Loucy (cell line): ENCODE data around the gene GRID2.

ENCODE experiments used
- H2AFZ ChIP-seq: fragments of 200-600 bp; sonication (generic); 2 replicates; pipeline ENCODE4 v1.6.0; 2016; ENCODE audit warnings: antibody characterized with exemption, mild to moderate bottlenecking, low read length, moderate library complexity
- H3F3A ChIP-seq: fragments of 200-600 bp; 2 replicates; pipeline ENCODE4 v1.6.0; 2016; ENCODE audit warnings: antibody characterized with exemption, low read depth, mild to moderate bottlenecking
- H3K27me3 ChIP-seq: fragments of 200-600 bp; sonication (generic); 2 replicates; pipeline ENCODE4 v1.6.1; 2014; ENCODE audit warnings: low read length, mild to moderate bottlenecking; ENCODE audit not compliant: insufficient read depth, poor library complexity, severe bottlenecking
- H3K36me3 ChIP-seq: fragments of 200-600 bp; sonication (generic); 2 replicates; pipeline ENCODE4 v1.6.1; 2016; ENCODE audit warnings: low read length; ENCODE audit not compliant: insufficient read depth
- H3K4me1 ChIP-seq: fragments of 200-600 bp; sonication (generic); 2 replicates; pipeline ENCODE4 v1.5.1; 2014; ENCODE audit warnings: low read length, mild to moderate bottlenecking; ENCODE audit not compliant: insufficient read depth, poor library complexity, severe bottlenecking
- H3K4me2 ChIP-seq: fragments of 200-600 bp; sonication (generic); 2 replicates; pipeline ENCODE4 v1.6.0; 2014; ENCODE audit warnings: antibody characterized with exemption, low read length, low read depth, mild to moderate bottlenecking; ENCODE audit not compliant: poor library complexity, severe bottlenecking
- H3K4me3 ChIP-seq: fragments of 200-600 bp; sonication (generic); 2 replicates; pipeline ENCODE4 v1.5.1; 2014; ENCODE audit warnings: low read length, mild to moderate bottlenecking, mixed read lengths; ENCODE audit not compliant: poor library complexity, severe bottlenecking
- H3K79me2 ChIP-seq: fragments of 200-600 bp; sonication (generic); 2 replicates; pipeline ENCODE4 v1.6.1; 2014; ENCODE audit warnings: low read length; ENCODE audit not compliant: insufficient read depth
- H3K9ac ChIP-seq: fragments of 200-600 bp; sonication (generic); 2 replicates; pipeline ENCODE4 v1.6.0; 2014; ENCODE audit warnings: mild to moderate bottlenecking, low read depth, low read length, moderate library complexity; ENCODE audit not compliant: poor library complexity, severe bottlenecking
- H3K9me2 ChIP-seq: fragments of 200-600 bp; sonication (generic); replicated peaks from 2 replicates; pipeline ENCODE4 v1.6.1; 2016; ENCODE audit warnings: low read depth, low read length, mixed read lengths
- H3K9me3 ChIP-seq: fragments of 200-600 bp; sonication (generic); 2 replicates; pipeline ENCODE4 v1.6.1; 2014; ENCODE audit warnings: mild to moderate bottlenecking, antibody characterized with exemption, low read length, low read depth; ENCODE audit not compliant: insufficient read depth
- H4K20me1 ChIP-seq: fragments of 200-600 bp; sonication (generic); 2 replicates; pipeline ENCODE4 v1.6.0; 2014; ENCODE audit warnings: antibody characterized with exemption, low read length, mild to moderate bottlenecking; ENCODE audit not compliant: insufficient read depth, poor library complexity, severe bottlenecking
- EZH2phosphoT487 ChIP-seq: fragments of 200-600 bp; IDR thresholded peaks from 2 replicates; pipeline ENCODE4 v1.6.1; 2018; ENCODE audit warnings: antibody characterized with exemption, mild to moderate bottlenecking, moderate library complexity, borderline replicate concordance
- TF ChIP-seq, protein P1 (sequence below): fragments of 200-600 bp; sonication (generic); conservative IDR thresholded peaks from 2 replicates; pipeline ENCODE4 v1.5.1; 2014; ENCODE audit warnings: mild to moderate bottlenecking, antibody characterized with exemption, low read length

Gene GRID2

DNA sequence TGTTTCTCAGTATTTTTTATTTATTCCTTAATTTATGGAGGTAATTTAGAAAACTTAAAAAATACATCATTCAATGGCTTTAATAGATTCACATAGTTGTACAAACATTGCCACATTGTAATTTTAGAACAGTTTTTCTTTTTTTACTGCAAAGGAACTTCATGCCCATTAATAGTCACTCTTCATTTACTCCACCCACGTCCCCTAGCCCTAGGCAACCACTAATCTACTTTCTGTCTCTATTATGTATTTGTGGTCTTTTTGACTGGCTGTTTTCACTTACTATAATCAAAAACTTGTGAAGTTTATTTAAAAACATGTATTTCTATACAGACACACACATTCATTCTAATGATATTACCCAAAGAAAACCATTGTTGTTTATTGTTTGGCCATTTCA, 664.8 kb downstream of the GRID2 start:
- H4K20me1 ChIP-seq, result no peaks in the 10 kb centered on the region
- no peak overlapping the region for H3K9ac ChIP-seq
- no peaks in the 10 kb centered on the region for H3K36me3 ChIP-seq
- H3K4me2 ChIP-seq, result no peak overlapping the region
- H3K4me1 ChIP-seq, result no peaks in the 10 kb centered on the region
- no peak overlapping the region for H2AFZ ChIP-seq
- H3K79me2 ChIP-seq, result no peaks in the 10 kb centered on the region
- H3K4me3 ChIP-seq, result no peak overlapping the region
- H3K27me3 ChIP-seq, result no peaks in the 10 kb centered on the region
- H3K9me2 ChIP-seq, result 0 out of 2 replicates have a peak, but pooled peaks cover 3% of the 10 kb centered on the region
- no peak for TF ChIP-seq EZH2phosphoT487
- TF ChIP-seq, protein P1, sequence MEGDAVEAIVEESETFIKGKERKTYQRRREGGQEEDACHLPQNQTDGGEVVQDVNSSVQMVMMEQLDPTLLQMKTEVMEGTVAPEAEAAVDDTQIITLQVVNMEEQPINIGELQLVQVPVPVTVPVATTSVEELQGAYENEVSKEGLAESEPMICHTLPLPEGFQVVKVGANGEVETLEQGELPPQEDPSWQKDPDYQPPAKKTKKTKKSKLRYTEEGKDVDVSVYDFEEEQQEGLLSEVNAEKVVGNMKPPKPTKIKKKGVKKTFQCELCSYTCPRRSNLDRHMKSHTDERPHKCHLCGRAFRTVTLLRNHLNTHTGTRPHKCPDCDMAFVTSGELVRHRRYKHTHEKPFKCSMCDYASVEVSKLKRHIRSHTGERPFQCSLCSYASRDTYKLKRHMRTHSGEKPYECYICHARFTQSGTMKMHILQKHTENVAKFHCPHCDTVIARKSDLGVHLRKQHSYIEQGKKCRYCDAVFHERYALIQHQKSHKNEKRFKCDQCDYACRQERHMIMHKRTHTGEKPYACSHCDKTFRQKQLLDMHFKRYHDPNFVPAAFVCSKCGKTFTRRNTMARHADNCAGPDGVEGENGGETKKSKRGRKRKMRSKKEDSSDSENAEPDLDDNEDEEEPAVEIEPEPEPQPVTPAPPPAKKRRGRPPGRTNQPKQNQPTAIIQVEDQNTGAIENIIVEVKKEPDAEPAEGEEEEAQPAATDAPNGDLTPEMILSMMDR, result no peak
- no peaks in the 10 kb centered on the region for H3F3A ChIP-seq
- no peaks in the 10 kb centered on the region for H3K9me3 ChIP-seq

DNA sequence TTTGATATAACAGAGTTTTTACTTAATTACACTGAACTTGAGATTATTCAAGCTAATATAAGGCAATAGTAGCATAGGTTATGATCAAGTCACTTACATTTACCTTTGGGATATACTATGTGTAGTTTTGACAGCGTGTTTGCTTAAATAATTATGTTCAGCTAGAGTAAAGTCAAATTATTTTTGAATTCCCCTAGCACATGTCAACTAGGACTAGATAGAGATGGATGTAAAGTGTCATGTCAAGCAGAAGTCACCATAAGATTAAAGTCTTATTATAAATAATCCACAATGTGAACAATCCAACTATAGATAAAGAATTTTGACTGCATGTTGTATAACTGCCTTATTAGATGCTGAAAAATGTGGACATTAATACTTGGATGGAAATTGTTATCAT, 665.2 kb downstream of the GRID2 start:
- TF ChIP-seq, protein P1, result no peak
- no peak for TF ChIP-seq EZH2phosphoT487
- Histone ChIP-seq H3K36me3 (no peaks in the 10 kb centered on the region), H2AFZ (no peak overlapping the region), H3K27me3 (no peaks in the 10 kb centered on the region), H3F3A (no peaks in the 10 kb centered on the region), H3K79me2 (no peaks in the 10 kb centered on the region), H3K4me1 (no peaks in the 10 kb centered on the region), H3K4me2 (no peak overlapping the region), H3K9me3 (no peaks in the 10 kb centered on the region), H3K4me3 (no peak overlapping the region), H4K20me1 (no peaks in the 10 kb centered on the region), H3K9me2 (0 out of 2 replicates have a peak, but pooled peaks cover 3% of the 10 kb centered on the region), H3K9ac (no peak overlapping the region)

DNA sequence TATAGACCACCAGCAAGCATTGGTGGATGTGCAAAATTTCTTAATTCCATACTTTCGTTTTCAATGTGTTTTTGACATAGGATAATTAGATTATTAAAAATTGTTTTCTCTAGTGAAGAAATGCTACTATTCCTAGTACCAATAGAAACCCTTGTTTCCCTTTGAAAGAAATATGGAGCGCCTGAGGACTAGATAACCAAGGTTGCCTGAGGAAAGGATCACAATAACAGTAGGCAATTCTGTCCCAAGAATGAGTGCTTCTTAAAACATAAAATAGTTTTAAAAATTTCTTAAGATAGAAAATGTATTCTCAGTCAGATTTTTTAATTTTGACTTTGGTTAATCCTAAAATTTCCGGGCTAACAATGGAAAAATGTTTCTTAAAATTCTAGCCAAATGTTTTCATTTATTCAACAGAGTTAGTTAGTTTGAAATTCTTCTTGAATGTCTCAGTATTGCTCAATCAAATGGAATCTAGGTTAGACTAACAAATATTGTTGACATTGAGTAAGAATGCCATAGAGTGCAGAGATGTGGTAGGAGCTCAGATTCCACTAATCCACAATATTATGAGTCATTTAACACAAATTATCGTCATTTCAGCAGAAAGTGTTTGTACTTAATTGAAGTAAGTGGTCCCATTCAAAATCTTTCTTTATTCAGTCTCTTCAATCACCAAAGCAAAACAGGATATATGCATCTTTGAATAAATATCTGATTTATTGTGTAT, 666.0 kb downstream of the GRID2 start:
- H3K36me3 ChIP-seq, result no peaks in the 10 kb centered on the region
- no peak for TF ChIP-seq EZH2phosphoT487
- TF ChIP-seq, protein P1, result no peak

More for the DNA sequence above, 666.0 kb downstream of the GRID2 start:
- Histone ChIP-seq H4K20me1 (no peaks in the 10 kb centered on the region), H3K9me2 (0 out of 2 replicates have a peak, but pooled peaks cover 3% of the 10 kb centered on the region), H3F3A (no peaks in the 10 kb centered on the region), H2AFZ (no peak overlapping the region), H3K4me3 (no peak overlapping the region), H3K9ac (no peak overlapping the region), H3K4me2 (no peak overlapping the region), H3K4me1 (no peaks in the 10 kb centered on the region), H3K27me3 (no peaks in the 10 kb centered on the region), H3K9me3 (no peaks in the 10 kb centered on the region), H3K79me2 (no peaks in the 10 kb centered on the region)
